Measurements from ENCODE around the gene DNAH6.

The DNAH6 gene

GRCh38 chr2:84631985-84632384 is 115.7 kb downstream of the DNAH6 start:
- DNase-seq = no peak

GRCh38 chr2:84636080-84636971 is 120.0 kb downstream of the DNAH6 start:
- DNase-seq = no peak

- no peak for DNase-seq
These were observed 123.5 kb downstream of the DNAH6 start for GRCh38 chr2:84639751-84640150.

GRCh38 chr2:84640411-84640810 is 124.1 kb downstream of the DNAH6 start:
- no peak for DNase-seq

GRCh38 chr2:84641021-84641420 is 124.7 kb downstream of the DNAH6 start:
- DNase-seq = no peak

- no peak for DNase-seq
These were observed 127.7 kb downstream of the DNAH6 start for GRCh38 chr2:84643991-84644390.

GRCh38 chr2:84646514-84646913 is 130.2 kb downstream of the DNAH6 start:
- no peak for DNase-seq

GRCh38 chr2:84647267-84647666 is 131.0 kb downstream of the DNAH6 start:
- DNase-seq = no peak

GRCh38 chr2:84649058-84649457 is 132.8 kb downstream of the DNAH6 start:
- DNase-seq = no peak

- no peak for DNase-seq
These were observed 133.3 kb downstream of the DNAH6 start for GRCh38 chr2:84649487-84650142.

- DNase-seq = no peak
These were observed 136.1 kb downstream of the DNAH6 start for GRCh38 chr2:84652431-84652830.

GRCh38 chr2:84653302-84653701 is 137.0 kb downstream of the DNAH6 start:
- DNase-seq = no peak

GRCh38 chr2:84654414-84654813 is 138.1 kb downstream of the DNAH6 start:
- no peak for DNase-seq

- no peak for DNase-seq
These were observed 152.8 kb downstream of the DNAH6 start for GRCh38 chr2:84669122-84669521.

- DNase-seq = no peak
These were observed 157.8 kb downstream of the DNAH6 start for GRCh38 chr2:84674099-84674498.

- DNase-seq = no peak
These were observed 158.3 kb downstream of the DNAH6 start for GRCh38 chr2:84674586-84674985.

GRCh38 chr2:84676295-84676694 is 160.0 kb downstream of the DNAH6 start:
- no peak for DNase-seq

GRCh38 chr2:84678214-84678613 is 161.9 kb downstream of the DNAH6 start:
- DNase-seq = no peak

- no peak for DNase-seq
These were observed 170.6 kb downstream of the DNAH6 start for GRCh38 chr2:84686783-84687476.

- DNase-seq = no peak
These were observed 171.3 kb downstream of the DNAH6 start for GRCh38 chr2:84687498-84688149.

- no peak for DNase-seq
These were observed 173.9 kb downstream of the DNAH6 start for GRCh38 chr2:84690225-84690624.

GRCh38 chr2:84694088-84694622 is 177.9 kb downstream of the DNAH6 start:
- DNase-seq = no peak

GRCh38 chr2:84697895-84698294 is 181.6 kb downstream of the DNAH6 start:
- DNase-seq = peak; percentile 79

Measured in islet precursor cell (in vitro differentiated cells).